HEK293 (cell line): ENCODE results near the gene GAMT.
A peak's percentile ranks its signal among the peaks of the same experiment; 100 is the strongest.

ENCODE experiments used
- AEBP2 ChIP-seq: fragments of 450-650 bp; formaldehyde crosslinking; IDR thresholded peaks from 2 replicates; pipeline ENCODE4 v1.5.1; 2016; ENCODE audit warnings: missing biosample characterization, missing genetic modification characterization, borderline replicate concordance
- BCL11B ChIP-seq: fragments of 450-650 bp; formaldehyde crosslinking; IDR thresholded peaks from 2 replicates; pipeline ENCODE4 v1.5.1; 2016; ENCODE audit warnings: low read depth, missing biosample characterization, missing genetic modification characterization
- HIC1 ChIP-seq: fragments of 450-650 bp; formaldehyde crosslinking; IDR thresholded peaks from 2 replicates; pipeline ENCODE4 v1.5.1; 2016; ENCODE audit warnings: missing biosample characterization, missing genetic modification characterization
- IKZF3 ChIP-seq: fragments of 450-650 bp; IDR thresholded peaks from 2 replicates; pipeline ENCODE4 v1.5.0; 2018; ENCODE audit warnings: missing biosample characterization, mild to moderate bottlenecking, missing genetic modification characterization, moderate library complexity
- PRDM1 ChIP-seq: fragments of 450-650 bp; formaldehyde crosslinking; IDR thresholded peaks from 2 replicates; pipeline ENCODE4; 2016; ENCODE audit warnings: missing biosample characterization, missing genetic modification characterization
- RBAK ChIP-seq: fragments of 450-650 bp; formaldehyde crosslinking; IDR thresholded peaks from 2 replicates; pipeline ENCODE4 v1.5.1; 2016; ENCODE audit warnings: missing biosample characterization, missing genetic modification characterization
- REST ChIP-seq: fragments of 450-650 bp; formaldehyde crosslinking; IDR thresholded peaks from 2 replicates; pipeline ENCODE4 v1.5.1; 2016; ENCODE audit warnings: missing biosample characterization, missing genetic modification characterization
- SCRT2 ChIP-seq: fragments of 450-650 bp; formaldehyde crosslinking; IDR thresholded peaks from 2 replicates; pipeline ENCODE4 v1.5.1; 2016; ENCODE audit warnings: missing biosample characterization, missing genetic modification characterization
- YY1 ChIP-seq: fragments of 450-650 bp; formaldehyde crosslinking; IDR thresholded peaks from 2 replicates; pipeline ENCODE4 v1.5.1; 2018; ENCODE audit warnings: missing biosample characterization, missing genetic modification characterization
- ZBTB17 ChIP-seq: fragments of 450-650 bp; formaldehyde crosslinking; IDR thresholded peaks from 2 replicates; pipeline ENCODE4 v1.5.1; 2016; ENCODE audit warnings: missing biosample characterization, missing genetic modification characterization
- ZBTB21 ChIP-seq: fragments of 450-650 bp; formaldehyde crosslinking; IDR thresholded peaks from 2 replicates; pipeline ENCODE4 v1.5.1; 2017; ENCODE audit warnings: missing biosample characterization, missing genetic modification characterization
- ZEB2 ChIP-seq: fragments of 450-650 bp; formaldehyde crosslinking; IDR thresholded peaks from 2 replicates; pipeline ENCODE4 v1.5.1; 2016; ENCODE audit warnings: missing biosample characterization, missing genetic modification characterization
- ZNF146 ChIP-seq: fragments of 450-650 bp; formaldehyde crosslinking; IDR thresholded peaks from 2 replicates; pipeline ENCODE4 v1.5.1; 2016; ENCODE audit warnings: missing biosample characterization, missing genetic modification characterization
- ZNF169 ChIP-seq: fragments of 450-650 bp; formaldehyde crosslinking; IDR thresholded peaks from 2 replicates; pipeline ENCODE4 v1.5.1; 2016; ENCODE audit warnings: missing biosample characterization, missing genetic modification characterization
- ZNF23 ChIP-seq: fragments of 450-650 bp; formaldehyde crosslinking; IDR thresholded peaks from 2 replicates; pipeline ENCODE4 v1.5.1; 2016; ENCODE audit warnings: missing biosample characterization, missing genetic modification characterization, borderline replicate concordance
- ZNF266 ChIP-seq: fragments of 450-650 bp; formaldehyde crosslinking; IDR thresholded peaks from 2 replicates; pipeline ENCODE4 v1.5.1; 2016; ENCODE audit warnings: missing biosample characterization, missing genetic modification characterization, low read depth
- ZNF302 ChIP-seq: fragments of 450-650 bp; formaldehyde crosslinking; IDR thresholded peaks from 2 replicates; pipeline ENCODE4 v1.5.1; 2016; ENCODE audit warnings: missing biosample characterization, missing genetic modification characterization, low read depth
- ZNF350 ChIP-seq: fragments of 450-650 bp; formaldehyde crosslinking; IDR thresholded peaks from 2 replicates; pipeline ENCODE4 v1.5.0; 2017; ENCODE audit warnings: missing biosample characterization, mild to moderate bottlenecking, missing genetic modification characterization
- ZNF354C ChIP-seq: fragments of 450-650 bp; formaldehyde crosslinking; IDR thresholded peaks from 2 replicates; pipeline ENCODE4 v1.5.1; 2016; ENCODE audit warnings: missing biosample characterization, missing genetic modification characterization, low read depth, borderline replicate concordance
- ZNF416 ChIP-seq: fragments of 450-650 bp; formaldehyde crosslinking; IDR thresholded peaks from 2 replicates; pipeline ENCODE4 v1.5.1; 2016; ENCODE audit warnings: missing biosample characterization, missing genetic modification characterization
- ZNF521 ChIP-seq: fragments of 450-650 bp; formaldehyde crosslinking; IDR thresholded peaks from 2 replicates; pipeline ENCODE4 v1.5.1; 2017; ENCODE audit warnings: missing biosample characterization, mild to moderate bottlenecking, missing genetic modification characterization
- ZNF529 ChIP-seq: fragments of 450-650 bp; formaldehyde crosslinking; IDR thresholded peaks from 2 replicates; pipeline ENCODE4 v1.5.1; 2017; ENCODE audit warnings: missing genetic modification characterization, missing biosample characterization; ENCODE audit not compliant: insufficient replicate concordance
- ZNF555 ChIP-seq: fragments of 450-650 bp; formaldehyde crosslinking; conservative IDR thresholded peaks from 2 replicates; pipeline ENCODE4 v1.5.1; 2017; ENCODE audit warnings: missing biosample characterization, mild to moderate bottlenecking, missing genetic modification characterization, inconsistent platforms
- ZNF558 ChIP-seq: fragments of 450-650 bp; formaldehyde crosslinking; IDR thresholded peaks from 2 replicates; pipeline ENCODE4 v1.5.1; 2016; ENCODE audit warnings: missing biosample characterization, missing genetic modification characterization
- ZNF560 ChIP-seq: fragments of 450-650 bp; formaldehyde crosslinking; IDR thresholded peaks from 2 replicates; pipeline ENCODE4 v1.5.1; 2017; ENCODE audit warnings: missing biosample characterization, missing genetic modification characterization, borderline replicate concordance
- ZNF610 ChIP-seq: fragments of 450-650 bp; formaldehyde crosslinking; IDR thresholded peaks from 2 replicates; pipeline ENCODE4 v1.5.1; 2016; ENCODE audit warnings: missing biosample characterization, missing genetic modification characterization, borderline replicate concordance
- ZNF626 ChIP-seq: fragments of 450-650 bp; sonication (Bioruptor Pico); formaldehyde crosslinking; IDR thresholded peaks from 2 replicates; pipeline ENCODE4 v1.5.1; 2018; ENCODE audit warnings: missing biosample characterization, missing genetic modification characterization, inconsistent platforms
- ZNF629 ChIP-seq: fragments of 450-650 bp; formaldehyde crosslinking; IDR thresholded peaks from 2 replicates; pipeline ENCODE4 v1.5.1; 2017; ENCODE audit warnings: missing biosample characterization, missing genetic modification characterization
- ZNF791 ChIP-seq: fragments of 450-650 bp; formaldehyde crosslinking; IDR thresholded peaks from 2 replicates; pipeline ENCODE4 v1.5.1; 2016; ENCODE audit warnings: missing biosample characterization, missing genetic modification characterization
- ZSCAN16 ChIP-seq: fragments of 450-650 bp; formaldehyde crosslinking; IDR thresholded peaks from 2 replicates; pipeline ENCODE4 v1.5.1; 2016; ENCODE audit warnings: missing biosample characterization, missing genetic modification characterization
- ZSCAN18 ChIP-seq: fragments of 450-650 bp; formaldehyde crosslinking; IDR thresholded peaks from 2 replicates; pipeline ENCODE4 v1.5.1; 2016; ENCODE audit warnings: missing biosample characterization, missing genetic modification characterization
- ZXDB ChIP-seq: fragments of 450-650 bp; formaldehyde crosslinking; IDR thresholded peaks from 2 replicates; pipeline ENCODE4 v1.5.1; 2016; ENCODE audit warnings: missing biosample characterization, missing genetic modification characterization

The GAMT gene

GRCh38 chr19:1438035-1438932 lies 36.9 kb upstream of the GAMT start, which contains the start of gene RPS15 (continued):
- TF ChIP-seq REST (tag by site-specific recombination), result peak; percentile 76
- no peak; the same call in 1 of the 2 replicates for TF ChIP-seq ZBTB21 (tag by site-specific recombination)
- TF ChIP-seq HIC1, result no peak
- TF ChIP-seq IKZF3 (tag by site-specific recombination), result 0 out of 2 replicates have a peak, but pooled peaks have one; percentile 20
- peak; percentile 46; the same call in 1 of the 2 replicates for TF ChIP-seq BCL11B
- TF ChIP-seq ZNF629 (tag by site-specific recombination), result peak; percentile 86
- no peak for TF ChIP-seq PRDM1 (tag by site-specific recombination)
- TF ChIP-seq ZBTB17 (tag by site-specific recombination), result peak; percentile 95
- TF ChIP-seq ZNF416 (tag by site-specific recombination), result no peak
- TF ChIP-seq ZEB2, result peak; percentile 84; the same call in 1 of the 2 replicates
- TF ChIP-seq ZNF529, result no peak
- TF ChIP-seq ZNF521 (tag by site-specific recombination), result no peak
- TF ChIP-seq ZNF610 (tag by site-specific recombination), result peak; percentile 81
- TF ChIP-seq ZNF146 (tag by site-specific recombination), result peak; percentile 74
- no peak for TF ChIP-seq ZNF626 (tag by site-specific recombination)
- no peak for TF ChIP-seq ZNF560 (tag by site-specific recombination)
- no peak for TF ChIP-seq RBAK (tag by site-specific recombination)
- no peak; the same call in 1 of the 2 replicates for TF ChIP-seq ZNF558 (tag by site-specific recombination)
- 0 out of 2 replicates have a peak, but pooled peaks have one; percentile 47 for TF ChIP-seq ZSCAN16
- no peak for TF ChIP-seq ZNF555
- no peak; the same call in 1 of the 2 replicates for TF ChIP-seq ZNF169
- no peak for TF ChIP-seq ZNF266 (tag by site-specific recombination)
- TF ChIP-seq YY1 (tag by site-specific recombination), result peak; percentile 86
- no peak for TF ChIP-seq ZNF791 (tag by site-specific recombination)
- TF ChIP-seq ZXDB (tag by site-specific recombination), result peak; percentile 96
- TF ChIP-seq SCRT2 (tag by site-specific recombination), result peak; percentile 92
- no peak for TF ChIP-seq ZNF350
- TF ChIP-seq ZNF302, result no peak
- TF ChIP-seq ZNF23 (tag by site-specific recombination), result peak; percentile 51; the same call in 1 of the 2 replicates
- no peak for TF ChIP-seq AEBP2 (tag by site-specific recombination)
- TF ChIP-seq ZNF354C (tag by site-specific recombination), result no peak
- peak; percentile 34; the same call in 1 of the 2 replicates for TF ChIP-seq ZSCAN18 (tag by site-specific recombination)
